GM18508 (cell line): ENCODE measurements around the gene AQP1.

Experiments used
- ATAC-seq: cut with Tn5 transposase; IDR thresholded peaks from one replicate; pipeline ENCODE4 v1.9.1; 2021; ENCODE audit warnings: moderate number of reproducible peaks; ENCODE audit not compliant: insufficient read depth, unreplicated experiment

The AQP1 gene

GRCh38 chr7:30932562-30932961 lies 20.9 kb downstream of the AQP1 start:
- ATAC-seq, result no peak

DNA sequence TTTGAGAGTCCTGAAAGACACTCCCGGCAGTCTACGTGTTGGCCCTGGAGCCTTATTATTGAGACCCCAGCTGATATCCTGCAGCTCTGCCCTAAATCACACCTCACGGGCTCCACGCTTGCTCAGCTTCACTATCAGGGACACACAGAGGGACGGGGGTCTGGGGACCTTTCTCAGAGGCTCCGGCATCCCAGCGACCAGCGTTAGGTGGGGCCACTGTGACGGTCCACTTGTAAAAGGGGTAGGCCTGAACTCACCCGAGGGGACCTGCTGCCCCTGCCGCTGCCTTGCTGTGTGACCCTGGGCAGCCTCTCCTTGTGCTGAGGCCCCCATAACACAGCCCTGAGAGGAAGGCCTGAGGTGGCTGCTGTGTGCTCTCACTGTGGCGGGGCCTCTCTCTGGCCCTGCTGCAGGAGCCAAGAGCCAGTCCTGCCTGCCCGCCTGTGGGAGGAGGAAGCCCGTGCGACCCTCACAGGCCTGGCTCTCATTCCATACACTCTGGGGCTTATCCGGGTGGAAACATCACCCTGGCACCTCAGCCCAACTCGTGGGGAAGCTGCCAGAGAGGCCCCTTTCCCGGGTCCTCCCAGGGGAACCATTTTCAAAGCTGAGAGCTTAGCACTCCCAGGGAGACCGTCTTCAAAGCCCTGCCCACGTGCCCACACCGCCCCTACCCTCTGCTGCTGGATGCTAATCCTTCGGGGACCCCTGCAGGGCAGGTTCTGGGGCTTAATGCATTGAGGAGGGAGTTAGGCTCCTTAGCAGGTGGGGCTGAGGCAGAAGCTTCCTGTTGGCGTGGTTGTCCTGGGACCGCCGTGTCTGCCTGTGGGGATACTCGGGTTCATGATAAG lies 21.7 kb downstream of the AQP1 start:
- no peak for ATAC-seq

DNA sequence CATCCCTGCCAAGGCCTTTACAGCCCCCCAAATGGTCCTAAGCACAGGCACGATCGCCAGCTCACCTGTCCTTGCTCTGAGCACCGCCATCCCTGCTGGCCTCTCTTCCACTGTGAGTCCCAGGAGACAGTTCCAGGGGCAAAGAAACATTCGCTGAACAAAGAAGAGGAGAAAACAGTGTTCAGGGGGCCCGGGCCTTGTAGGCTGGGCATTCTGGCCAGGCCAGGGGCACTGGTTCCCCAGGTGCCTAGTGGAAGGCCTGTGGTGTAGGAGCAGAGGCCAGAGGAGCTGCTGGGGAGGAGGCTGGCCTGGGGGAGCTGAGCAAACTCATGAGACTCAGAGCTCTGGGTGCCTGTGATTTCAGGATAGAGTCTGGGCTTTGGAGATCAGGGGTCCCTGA lies 22.6 kb downstream of the AQP1 start:
- ATAC-seq, result no peak

GRCh38 chr7:30934732-30935568 lies 23.3 kb downstream of the AQP1 start:
- no peak for ATAC-seq

GRCh38 chr7:30935569-30935877 lies 23.9 kb downstream of the AQP1 start:
- ATAC-seq, result no peak

DNA sequence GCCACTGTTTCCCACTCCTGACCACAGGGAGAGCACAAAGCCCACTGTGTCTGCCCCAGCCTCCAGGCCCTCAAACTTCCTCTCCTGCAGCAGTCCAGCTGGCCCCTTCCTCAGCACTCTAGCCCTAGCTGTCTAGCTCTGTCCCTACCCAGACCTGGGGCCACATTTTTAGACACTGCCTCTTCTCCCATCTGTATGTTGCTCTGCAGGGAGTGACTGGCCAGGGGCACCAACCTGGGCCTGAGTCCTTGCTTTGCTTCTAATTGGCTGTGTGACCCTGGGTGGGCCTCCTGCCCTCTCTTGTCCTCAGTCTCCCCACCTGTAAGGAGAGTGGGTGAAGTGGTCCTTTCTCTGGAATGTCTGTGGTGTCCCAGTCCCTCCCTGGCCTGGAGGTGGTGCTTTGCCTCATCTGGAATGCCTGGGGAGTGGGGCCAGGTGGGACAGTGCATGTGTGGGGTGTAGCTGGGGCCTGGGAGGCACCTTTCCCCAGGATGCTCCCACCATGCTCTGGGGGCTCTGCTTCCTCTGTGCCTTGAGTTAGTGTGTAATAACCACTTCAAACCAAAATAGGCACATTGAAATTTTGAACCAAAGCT lies 25.1 kb downstream of the AQP1 start:
- ATAC-seq, result no peak

DNA sequence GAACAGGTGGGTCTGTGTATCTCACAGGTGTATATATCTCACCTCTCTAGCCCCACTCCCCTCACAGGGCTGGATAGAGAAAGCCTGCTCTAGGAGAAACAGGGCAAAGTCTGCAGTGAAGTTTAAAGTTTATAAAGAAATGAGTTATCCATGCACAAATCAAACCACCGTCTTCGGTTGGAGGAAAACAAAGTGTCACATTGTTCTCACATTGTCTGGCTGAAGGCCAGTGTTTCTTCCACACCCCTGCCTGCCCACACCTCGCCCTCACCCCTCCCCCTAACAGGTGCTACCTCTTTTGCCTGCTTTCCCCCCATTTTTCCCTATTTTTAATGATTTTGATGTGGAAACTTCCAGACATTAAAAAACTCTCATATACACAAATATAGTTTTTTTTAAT lies 25.8 kb downstream of the AQP1 start:
- no peak for ATAC-seq

DNA sequence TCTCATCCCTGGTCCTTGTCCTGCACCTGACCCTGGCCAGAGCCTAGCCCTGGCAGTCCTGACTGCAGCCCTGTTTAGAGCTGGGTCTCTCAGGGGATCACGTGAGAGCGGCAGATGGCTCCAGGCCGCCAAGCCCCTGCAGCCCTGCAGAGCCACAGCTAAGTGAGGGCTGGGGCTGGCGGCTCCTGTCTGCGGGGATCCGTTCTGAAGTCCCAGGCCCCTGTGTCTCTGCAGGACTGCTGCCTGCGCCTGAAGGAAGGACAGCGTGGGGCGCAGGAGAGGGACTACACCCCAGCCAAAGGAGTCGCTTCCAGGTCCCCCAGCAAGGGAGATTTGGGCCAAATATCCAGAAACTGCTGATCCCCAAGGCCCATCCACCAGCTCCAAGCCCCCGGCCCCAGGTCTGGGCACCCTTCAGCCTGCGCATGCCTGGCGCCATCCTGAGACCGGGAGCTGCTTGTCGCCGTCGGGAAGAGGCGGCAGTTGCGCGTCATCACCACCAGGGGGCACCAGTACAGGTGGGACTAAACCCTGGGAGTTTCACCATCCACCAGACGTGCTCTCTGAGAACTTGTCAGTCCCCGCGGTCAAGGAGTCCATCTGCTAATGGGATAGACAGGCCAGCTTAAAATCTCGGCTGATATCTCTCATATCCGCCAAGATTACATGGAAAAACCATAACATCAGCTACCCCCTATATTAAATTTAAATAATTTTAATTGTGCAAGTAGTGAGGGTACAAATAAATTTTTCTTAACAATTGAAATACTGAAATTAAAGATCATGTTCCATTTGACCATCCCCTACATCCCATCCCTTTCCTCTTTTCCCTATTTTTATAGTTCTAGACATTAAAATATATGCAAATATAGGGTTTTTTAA lies 27.0 kb downstream of the AQP1 start:
- peak; percentile 54 for ATAC-seq

DNA sequence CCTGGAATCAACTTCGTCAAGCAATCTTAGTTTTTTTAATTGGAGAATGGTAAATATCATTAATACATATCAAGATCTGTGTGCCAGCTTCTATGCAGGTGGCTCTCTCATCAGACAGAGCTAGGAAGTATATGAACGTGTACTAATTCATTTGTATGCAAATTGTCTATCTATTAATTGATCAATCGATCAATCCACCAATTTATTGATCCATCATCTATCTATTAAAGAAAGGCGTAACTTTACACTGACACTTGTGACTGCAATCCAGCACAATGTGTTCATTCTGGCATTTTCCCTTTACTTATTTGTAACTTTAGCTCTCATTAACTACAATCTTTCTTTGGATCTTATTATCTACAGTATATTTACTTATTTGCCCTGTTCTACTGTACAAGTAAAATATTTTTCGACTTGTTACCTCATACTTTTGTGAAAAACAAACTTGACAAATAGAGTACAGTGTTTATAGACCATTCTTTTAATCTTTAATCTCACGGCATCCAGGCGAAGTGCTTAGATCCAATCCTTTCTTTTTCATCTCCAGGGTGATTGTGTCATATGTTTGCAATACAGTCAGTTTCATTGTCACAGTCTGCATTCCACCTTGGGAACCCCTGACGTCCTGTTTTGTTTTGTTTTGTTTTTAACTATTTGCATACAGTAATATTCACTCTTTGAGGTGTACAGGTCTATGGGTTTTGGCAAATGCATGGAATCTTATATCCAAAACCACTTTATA lies 30.1 kb downstream of the AQP1 start:
- no peak for ATAC-seq

DNA sequence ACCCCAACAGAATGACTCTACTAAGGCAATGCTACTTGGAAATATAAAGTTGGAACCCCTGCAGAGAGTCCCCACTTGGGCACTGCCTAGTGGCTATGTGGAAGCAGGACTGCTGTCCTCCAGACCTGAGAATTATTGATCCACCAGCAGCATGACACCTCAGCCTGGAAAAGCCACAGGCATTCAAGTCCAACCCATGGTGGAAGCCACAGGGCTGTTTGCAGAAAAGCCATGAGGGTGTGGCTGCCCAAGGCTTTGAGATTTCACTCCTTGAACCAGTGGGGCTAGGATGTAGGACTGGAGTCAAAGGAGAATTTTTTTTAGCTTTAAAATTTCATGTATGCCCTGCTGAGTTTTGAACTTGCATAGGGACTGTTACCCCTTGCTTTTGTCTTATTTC lies 38.5 kb downstream of the AQP1 start:
- ATAC-seq, result no peak

DNA sequence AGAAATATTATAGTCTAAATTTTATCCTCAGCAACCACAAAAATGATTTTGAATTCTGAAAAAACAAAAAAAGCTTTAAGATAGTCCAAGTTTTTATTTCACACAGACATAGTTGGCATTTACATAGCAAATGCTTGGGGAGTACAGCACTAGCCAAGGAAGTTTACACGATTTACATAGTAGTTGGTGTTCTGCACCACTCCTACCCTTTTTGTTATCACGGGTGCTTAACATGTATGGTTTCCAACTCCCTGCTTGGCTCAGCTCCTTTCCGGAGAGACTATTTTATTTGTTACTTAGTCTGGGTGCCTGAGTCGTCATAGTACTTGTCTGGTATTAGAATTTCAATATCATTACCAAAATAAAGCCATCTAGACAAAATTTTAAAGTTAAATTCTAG lies 43.3 kb downstream of the AQP1 start:
- ATAC-seq, result no peak

DNA sequence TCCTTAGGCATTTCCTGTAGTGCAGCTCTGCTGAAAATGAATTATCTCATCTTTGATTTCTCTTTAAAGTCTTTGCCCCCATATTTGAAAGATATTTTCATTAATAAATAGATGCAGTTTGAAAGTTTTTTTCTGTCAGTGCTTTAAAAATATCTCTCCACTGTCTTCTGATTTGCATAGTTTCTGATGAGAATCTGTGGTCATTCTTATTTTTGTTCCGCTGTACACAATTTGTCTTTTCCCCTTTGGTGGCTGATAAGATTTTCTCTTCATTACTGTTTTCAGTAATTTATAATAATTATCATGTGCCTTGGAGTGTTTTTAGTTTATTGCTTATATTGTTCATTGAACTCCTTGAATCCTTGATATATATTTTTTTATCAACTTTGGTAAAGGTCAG lies 45.1 kb downstream of the AQP1 start:
- ATAC-seq, result no peak

DNA sequence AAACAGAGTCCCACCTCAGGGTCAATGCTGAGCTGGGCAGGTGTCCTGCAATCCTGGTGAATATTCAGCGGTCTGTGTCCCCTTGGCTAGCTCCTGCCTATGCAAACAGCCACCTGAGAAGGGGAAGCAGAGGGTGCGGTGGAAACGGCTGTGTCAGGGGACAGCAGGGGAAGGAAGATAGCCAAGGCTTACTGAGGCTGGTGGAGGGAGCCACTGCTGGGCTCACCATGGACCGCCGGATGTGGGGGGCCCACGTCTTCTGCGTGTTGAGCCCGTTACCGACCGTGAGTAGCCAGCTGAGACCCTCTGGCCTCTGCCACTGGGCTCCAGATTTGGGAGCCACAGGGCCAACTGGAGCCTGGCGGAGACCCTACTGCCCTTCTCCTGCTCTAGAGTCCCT lies 52.2 kb downstream of the AQP1 start, which contains the start of gene GHRHR:
TSS of gene GHRHR (plus strand) at position 112 of the 400 bp plus-strand sequence. CDS start at position 228, 116 bp downstream.
- ATAC-seq, result no peak

DNA sequence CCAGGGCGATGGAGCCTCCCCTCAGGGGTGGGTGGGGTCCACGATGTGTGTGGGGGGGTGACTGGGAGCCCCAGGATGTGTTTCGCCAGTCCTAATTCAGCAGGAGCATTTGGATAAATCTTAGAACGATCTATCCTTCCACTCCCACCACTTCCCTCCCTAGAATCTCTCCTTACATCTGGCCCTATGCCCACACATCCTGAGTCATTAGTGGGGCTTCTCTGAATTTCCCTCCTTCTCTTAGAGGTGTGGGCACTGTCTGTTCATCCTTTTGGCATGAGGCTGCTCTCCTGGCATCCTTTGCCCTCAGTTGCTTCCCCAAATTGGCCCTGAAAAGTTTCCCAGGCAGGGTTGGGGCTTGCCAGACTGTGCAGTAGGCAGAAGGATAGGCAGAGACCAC lies 53.7 kb downstream of the AQP1 start:
- no peak for ATAC-seq

- ATAC-seq, result no peak
Observed at GRCh38 chr7:30965883-30966282, 54.2 kb downstream of the AQP1 start.

DNA sequence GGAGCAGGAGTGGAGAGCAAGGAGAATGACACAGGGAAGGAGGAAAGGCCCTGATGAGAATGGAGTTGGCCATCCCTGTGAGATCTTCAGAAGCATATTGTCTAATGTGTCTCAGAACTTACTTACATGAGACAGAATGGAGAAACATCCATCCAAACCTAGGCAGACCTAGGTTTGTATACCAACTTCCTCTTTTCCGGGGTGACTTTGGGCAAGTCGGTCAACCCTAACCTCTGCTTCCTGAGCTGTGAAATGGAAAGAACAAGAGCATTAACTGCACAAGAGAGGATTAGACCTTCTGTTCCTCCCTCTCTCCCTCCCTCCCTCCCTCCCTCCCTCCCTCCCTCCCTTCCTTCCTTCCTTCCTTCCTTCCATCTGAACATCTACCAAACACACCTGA lies 56.6 kb downstream of the AQP1 start:
- ATAC-seq, result no peak

DNA sequence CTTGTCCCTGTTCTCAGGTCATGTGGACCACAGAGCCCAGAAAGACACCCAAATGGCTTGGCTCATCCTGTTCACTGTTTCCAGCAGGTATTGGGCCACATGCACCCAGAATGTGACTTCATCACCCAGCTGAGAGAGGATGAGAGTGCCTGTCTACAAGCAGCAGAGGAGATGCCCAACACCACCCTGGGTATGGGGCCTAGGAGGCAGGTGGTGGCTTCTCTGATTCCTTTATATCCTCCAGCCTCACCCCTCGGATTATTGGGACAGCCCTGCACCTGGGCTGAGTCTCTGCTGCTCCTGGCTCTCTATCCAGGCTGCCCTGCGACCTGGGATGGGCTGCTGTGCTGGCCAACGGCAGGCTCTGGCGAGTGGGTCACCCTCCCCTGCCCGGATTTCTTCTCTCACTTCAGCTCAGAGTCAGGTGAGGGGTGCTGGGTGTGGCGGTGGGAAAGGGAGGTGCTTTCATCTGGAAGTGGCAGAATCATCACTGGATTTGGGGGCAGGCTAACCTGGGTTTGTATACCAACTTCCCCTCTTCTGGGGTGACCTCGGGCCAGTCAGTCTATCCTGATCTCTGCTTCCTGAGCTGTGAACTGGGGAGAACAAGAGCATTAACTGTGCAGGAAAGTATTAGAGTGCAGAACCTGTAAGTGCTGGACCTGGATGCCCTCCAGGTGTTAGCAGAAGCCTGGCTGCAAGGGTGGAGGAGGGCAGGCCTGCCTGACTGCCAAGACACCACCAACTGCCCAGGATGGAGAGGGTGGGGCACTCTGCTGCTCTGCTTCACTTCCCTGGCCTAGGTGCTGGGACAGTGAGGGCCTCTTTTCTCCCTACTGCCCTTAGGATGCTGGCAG lies 57.3 kb downstream of the AQP1 start:
- ATAC-seq, result no peak

- no peak for ATAC-seq
Observed at GRCh38 chr7:30969604-30969970, 57.9 kb downstream of the AQP1 start.

GRCh38 chr7:30970074-30970473 lies 58.4 kb downstream of the AQP1 start:
- ATAC-seq, result no peak
